Fibroblast of the aortic adventitia (primary cell): ENCODE results near the gene FAM120A. TPM values are rescaled to one million over a fixed set of nuclear protein-coding genes. Genes with fewer than 3 reads are reported as not detected.

Source experiments
- DNase-seq: peaks from one replicate; pipeline ENCODE4 v3.0.0-alpha.2; 2010; ENCODE audit warnings: low read depth
- H3K4me3 ChIP-seq: 2 replicates; pipeline ENCODE4 v1.5.1; 2011; ENCODE audit warnings: low read depth, mild to moderate bottlenecking, control low read depth, low read length, moderate library complexity
- total RNA-seq: library from RNA; depleted of rRNA; stranded (reverse); fragments of >200 nt; gene quantifications from 2 replicates; pipeline ENCODE4 v1.2.3, GENCODE V29; 2012; ENCODE audit warnings: low replicate concordance
- TF ChIP-seq, protein P1 (sequence below): IDR thresholded peaks from 2 replicates; pipeline ENCODE4 v1.5.1; 2011; ENCODE audit warnings: mild to moderate bottlenecking, low read length, control low read depth, inconsistent platforms; ENCODE audit not compliant: insufficient read depth

FAM120A gene
- total RNA-seq, 1 donor = 116 TPM

DNA sequence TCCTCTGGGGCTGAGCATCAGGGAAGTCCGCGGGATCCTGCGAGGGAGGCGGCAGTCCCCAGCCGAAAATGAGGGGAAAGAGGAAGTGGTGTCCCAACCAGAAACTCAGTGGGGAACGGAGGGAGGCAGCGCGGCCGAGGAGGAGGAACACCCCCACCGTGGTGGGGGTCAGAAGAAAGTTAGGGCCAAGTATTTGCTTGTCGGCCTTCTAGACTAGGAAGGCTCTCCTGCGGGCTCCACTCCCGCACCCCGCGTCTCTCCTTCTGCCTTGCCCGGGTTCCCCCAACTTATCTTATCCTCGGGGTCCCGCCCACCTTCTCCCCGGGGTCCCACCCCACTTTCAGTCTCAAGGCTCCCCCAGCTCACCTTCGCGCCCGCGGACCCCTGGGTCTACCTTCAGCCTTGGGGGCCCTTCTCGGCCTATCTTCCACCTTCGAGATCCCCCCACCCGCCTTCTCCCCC lies 124.3 kb downstream of the FAM120A start:
- DNase-seq = peak; percentile 27
- TF ChIP-seq, protein P1, sequence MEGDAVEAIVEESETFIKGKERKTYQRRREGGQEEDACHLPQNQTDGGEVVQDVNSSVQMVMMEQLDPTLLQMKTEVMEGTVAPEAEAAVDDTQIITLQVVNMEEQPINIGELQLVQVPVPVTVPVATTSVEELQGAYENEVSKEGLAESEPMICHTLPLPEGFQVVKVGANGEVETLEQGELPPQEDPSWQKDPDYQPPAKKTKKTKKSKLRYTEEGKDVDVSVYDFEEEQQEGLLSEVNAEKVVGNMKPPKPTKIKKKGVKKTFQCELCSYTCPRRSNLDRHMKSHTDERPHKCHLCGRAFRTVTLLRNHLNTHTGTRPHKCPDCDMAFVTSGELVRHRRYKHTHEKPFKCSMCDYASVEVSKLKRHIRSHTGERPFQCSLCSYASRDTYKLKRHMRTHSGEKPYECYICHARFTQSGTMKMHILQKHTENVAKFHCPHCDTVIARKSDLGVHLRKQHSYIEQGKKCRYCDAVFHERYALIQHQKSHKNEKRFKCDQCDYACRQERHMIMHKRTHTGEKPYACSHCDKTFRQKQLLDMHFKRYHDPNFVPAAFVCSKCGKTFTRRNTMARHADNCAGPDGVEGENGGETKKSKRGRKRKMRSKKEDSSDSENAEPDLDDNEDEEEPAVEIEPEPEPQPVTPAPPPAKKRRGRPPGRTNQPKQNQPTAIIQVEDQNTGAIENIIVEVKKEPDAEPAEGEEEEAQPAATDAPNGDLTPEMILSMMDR = no peak
- H3K4me3 ChIP-seq = peak overlapping the region; percentile 75

DNA sequence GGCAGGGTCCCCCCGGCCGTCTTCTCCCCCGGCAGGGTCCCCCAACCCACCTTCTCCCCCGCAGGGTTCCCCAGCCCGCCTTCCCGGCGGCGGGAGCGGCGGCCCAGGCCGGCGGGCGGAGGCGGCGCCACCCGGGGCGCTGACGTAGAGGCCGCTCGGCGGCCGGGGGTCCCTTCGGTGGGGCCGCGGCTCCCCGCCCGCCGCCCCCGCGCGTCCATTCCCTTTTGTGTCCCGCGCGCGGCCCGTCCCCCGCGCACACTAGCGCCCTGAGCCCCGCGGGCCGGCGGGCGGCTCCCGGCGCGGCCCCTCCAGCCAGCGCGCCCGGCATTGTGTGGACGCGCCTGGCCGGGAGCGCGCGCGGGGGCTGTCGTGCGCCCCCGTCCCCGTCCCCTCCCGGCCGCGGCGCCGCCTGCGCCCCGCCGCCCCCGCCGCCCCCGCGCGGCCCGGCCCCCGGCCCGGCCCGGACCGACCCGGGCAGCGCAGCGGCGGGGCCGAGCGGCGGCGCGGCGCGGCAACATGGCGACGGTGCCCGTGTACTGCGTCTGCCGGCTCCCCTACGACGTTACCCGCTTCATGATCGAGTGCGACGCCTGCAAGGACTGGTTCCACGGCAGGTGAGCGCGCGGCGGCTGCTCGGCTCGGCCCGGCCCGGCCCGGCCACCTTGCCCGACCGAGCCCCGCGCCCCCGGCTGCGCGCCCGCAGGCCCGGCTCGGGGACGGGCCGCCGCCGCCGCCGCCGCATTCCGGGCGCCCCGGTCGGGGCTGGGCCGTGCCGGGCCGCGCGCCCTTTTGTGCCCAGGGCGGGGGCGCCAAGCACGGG lies 125.0 kb downstream of the FAM120A start, which contains the start of gene PHF2:
PHF2 (plus strand) TSS at position 327 of the 820 bp plus-strand sequence; CDS start at position 517, 190 bp downstream.
- DNase-seq = no peak
- H3K4me3 ChIP-seq = peak within 1 kb of the TSS; percentile 75
- TF ChIP-seq, protein P1 = no peak

DNA sequence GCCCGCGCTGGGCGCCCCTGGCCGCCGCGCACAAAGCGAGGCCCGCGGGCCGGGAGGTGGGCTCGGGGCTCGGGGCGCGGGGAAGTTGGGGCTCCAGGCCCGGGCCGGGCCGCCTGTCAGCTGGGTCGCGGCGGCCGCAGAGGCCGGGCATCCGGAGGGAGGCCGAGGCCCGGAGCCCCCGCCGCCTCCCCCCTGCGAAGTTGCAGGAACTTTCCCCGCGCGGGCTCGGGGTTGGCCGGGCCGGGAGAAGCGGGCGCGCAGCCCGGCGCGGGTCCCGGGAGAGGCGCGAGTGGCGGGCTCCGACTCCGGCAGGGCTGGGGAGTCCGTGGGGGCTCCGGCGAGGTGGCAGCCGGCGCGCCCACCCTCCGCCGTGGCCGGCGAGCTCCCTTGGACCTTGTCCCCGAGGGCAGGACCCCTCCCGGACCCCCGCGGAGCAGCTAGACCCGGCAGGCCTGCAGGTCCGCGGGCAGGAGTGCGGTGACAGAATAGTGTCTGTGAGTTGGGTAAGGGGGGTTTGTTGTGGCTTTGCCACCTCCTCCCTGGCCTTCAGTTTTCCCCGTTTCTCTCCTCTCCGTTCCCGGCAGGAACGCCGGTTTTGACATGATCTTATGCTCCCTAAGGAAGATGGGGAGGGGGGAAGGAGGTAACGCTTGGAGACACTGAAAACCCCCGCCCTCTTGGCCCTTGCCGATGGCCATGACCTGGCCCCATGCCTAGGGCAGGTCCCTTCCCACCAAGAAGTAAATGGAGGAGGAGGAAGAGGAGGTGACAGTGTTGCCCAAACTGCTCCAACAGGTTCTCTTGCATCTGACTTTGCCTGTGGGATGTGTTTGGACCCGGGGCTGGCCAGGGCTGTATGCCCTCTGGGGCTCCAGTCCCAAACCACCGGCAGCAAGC lies 125.8 kb downstream of the FAM120A start:
- no peak for DNase-seq
- peak overlapping the region; percentile 75 for H3K4me3 ChIP-seq
- TF ChIP-seq, protein P1 = no peak

DNA sequence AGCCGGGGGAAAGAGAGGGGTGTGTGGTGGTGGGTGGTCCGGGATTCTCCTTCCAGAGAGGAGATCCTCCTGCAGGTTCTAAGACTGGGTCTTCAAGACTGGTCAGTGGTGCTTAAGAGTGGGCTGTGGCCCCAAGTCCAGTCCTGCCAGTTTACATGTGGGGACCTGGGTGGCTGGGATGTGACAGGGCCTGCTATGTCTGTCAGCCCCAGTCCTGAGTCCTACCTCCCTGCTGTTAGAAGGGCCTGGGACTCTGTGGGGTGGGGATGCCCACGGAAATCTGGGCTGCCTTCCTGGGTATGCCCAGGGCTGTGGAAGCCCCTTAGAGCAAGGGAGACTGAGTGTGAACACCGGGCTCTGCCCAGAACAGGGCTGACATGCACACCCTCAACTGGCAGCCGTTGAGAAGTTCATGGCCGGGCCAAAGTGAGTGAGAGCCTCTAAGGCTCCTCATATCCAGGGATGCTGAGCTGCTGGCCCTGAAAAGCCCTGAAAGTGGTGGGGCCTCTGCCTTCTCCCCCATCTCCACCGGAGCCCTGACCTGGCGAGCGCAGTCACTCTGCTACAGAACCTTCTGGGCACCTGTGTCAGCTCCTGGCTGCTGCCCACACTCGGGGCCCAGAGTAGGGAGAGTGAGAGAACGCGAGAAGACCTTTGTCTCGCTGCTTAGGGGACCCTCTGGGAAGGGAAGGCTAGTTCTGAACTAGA lies 126.6 kb downstream of the FAM120A start:
- peak overlapping the region; percentile 75 for H3K4me3 ChIP-seq
- no peak for DNase-seq
- TF ChIP-seq, protein P1 = no peak

DNA sequence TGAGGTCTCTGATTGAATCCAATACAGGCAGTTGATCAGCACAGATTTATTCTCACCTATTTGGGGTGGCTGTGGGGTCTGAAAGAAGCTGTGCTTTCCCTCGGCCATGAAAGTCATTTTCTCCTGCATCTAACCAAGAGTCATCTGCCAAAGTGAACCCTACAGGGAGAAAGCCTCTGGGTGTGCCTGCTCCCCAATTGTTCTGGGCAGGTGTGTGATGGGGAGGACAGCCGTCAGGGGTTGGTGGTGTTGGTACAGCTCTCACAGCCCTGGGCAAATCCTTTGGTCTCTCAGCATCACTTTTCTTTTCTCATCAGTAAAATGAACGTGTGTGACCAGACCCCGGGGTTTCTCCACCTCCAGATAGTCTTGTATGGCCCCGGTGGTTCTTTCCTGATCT lies 127.4 kb downstream of the FAM120A start:
- no peak overlapping the region for H3K4me3 ChIP-seq
- no peak for DNase-seq
- TF ChIP-seq, protein P1 = no peak
